GM12878 (cell line): Measurements from ENCODE around the gene CDK13. TPM values are rescaled to one million over a fixed set of nuclear protein-coding genes. Genes with fewer than 3 reads are reported as not detected.

Experiments used
- ATAC-seq: fragments of 200-7000 bp; cut with Tn5 transposase; 3 replicates; pipeline ENCODE4 v1.9.1; 2020; ENCODE audit warnings: mild to moderate bottlenecking, moderate library complexity
- BruUV-seq: library from RNA; stranded (reverse); fragments of 400-500 nt; replicated peaks from 2 replicates; lab custom pipeline; 2021; lab: Mats Ljungman, UMichigan
- CTCF ChIA-PET: fragments of 300-600 bp; sonication (Branson Sonifier 250); formaldehyde crosslinking; extraction: SDS; loops from one replicate; lab custom pipeline; 2021; ENCODE audit warnings: inconsistent platforms; lab: Yijun Ruan, JAX
- POLR2A ChIA-PET: fragments of 350-600 bp; formaldehyde crosslinking; extraction: SDS; loops from one replicate; lab custom pipeline; 2021; ENCODE audit warnings: inconsistent platforms; lab: Charles Lee
- RAD21 ChIA-PET: fragments of 300-600 bp; sonication (Branson Sonifier 250); formaldehyde crosslinking; loops from one replicate; lab custom pipeline; 2023; ENCODE audit warnings: antibody characterized with exemption; ENCODE audit not compliant: unreplicated experiment; lab: Charles Lee
- SMC1A ChIA-PET: fragments of 300-600 bp; sonication (Branson Sonifier 250); formaldehyde crosslinking; loops from one replicate; lab custom pipeline; 2023; ENCODE audit not compliant: unreplicated experiment, uncharacterized antibody; lab: Charles Lee
- DNase-seq: peaks from one replicate; pipeline ENCODE4 v3.0.0-alpha.2; 2011; ENCODE audit warnings: low read depth, low spot score
- FAIRE-seq: peaks from 3 replicates; lab custom pipeline; 2011; peaks lifted over from hg19 to GRCh38; lab: Jason Lieb, UNC
- H2AFZ ChIP-seq: 2 replicates; pipeline ENCODE4 v1.6.0; 2011; ENCODE audit warnings: low read depth, low read length, control low read depth; ENCODE audit not compliant: control insufficient read depth
- H3K27ac ChIP-seq: 2 replicates; pipeline ENCODE4 v1.5.1; 2011; ENCODE audit warnings: control low read depth; ENCODE audit not compliant: control insufficient read depth, insufficient read depth
- H3K27me3 ChIP-seq, 2 experiments: replicated peaks in 1 of 2; 2 replicates each; pipeline versions ENCODE4 v1.6.0 to v1.6.1; 2011; ENCODE audit warnings: low read length in 1 of 2; ENCODE audit not compliant: control insufficient read depth in 2 of 2, insufficient read depth in 2 of 2
- H3K36me3 ChIP-seq, 2 experiments: 2 replicates each; pipeline ENCODE4 v1.5.1; 2011; ENCODE audit warnings: low read length in 1 of 2; ENCODE audit not compliant: control insufficient read depth in 2 of 2, insufficient read depth in 2 of 2
- H3K4me1 ChIP-seq: 2 replicates; pipeline ENCODE4 v1.6.1; 2011; ENCODE audit warnings: mild to moderate bottlenecking, low read length, moderate library complexity, mixed read lengths; ENCODE audit not compliant: control insufficient read depth, insufficient read depth
- H3K4me2 ChIP-seq: 2 replicates; pipeline ENCODE4 v1.6.0; 2011; ENCODE audit warnings: control low read depth; ENCODE audit not compliant: control insufficient read depth, insufficient read depth
- H3K4me3 ChIP-seq: fragments of 200-600 bp; sonication (generic); 2 replicates; pipeline ENCODE4 v1.5.1; 2016
- H3K79me2 ChIP-seq: 2 replicates; pipeline ENCODE4 v1.6.0; 2011; ENCODE audit warnings: low read length; ENCODE audit not compliant: control insufficient read depth, insufficient read depth
- H3K9ac ChIP-seq: 2 replicates; pipeline ENCODE4 v1.8.0; 2011; ENCODE audit warnings: low read length, control low read depth, mixed read lengths; ENCODE audit not compliant: control insufficient read depth, insufficient read depth
- H3K9me3 ChIP-seq: replicated peaks from 3 replicates; pipeline ENCODE4 v1.5.1; 2011; ENCODE audit warnings: mild to moderate bottlenecking, low read length; ENCODE audit not compliant: control insufficient read depth, insufficient read depth
- H4K20me1 ChIP-seq: 2 replicates; pipeline ENCODE4 v1.6.0; 2011; ENCODE audit not compliant: control insufficient read depth, insufficient read depth
- CBX3 ChIP-seq: fragments of 200-600 bp; sonication (generic); IDR thresholded peaks from 2 replicates; pipeline ENCODE4 v1.6.1; 2016; ENCODE audit warnings: low read depth, borderline replicate concordance
- CHD2 ChIP-seq: IDR thresholded peaks from 2 replicates; pipeline ENCODE4 v1.6.1; 2011; ENCODE audit warnings: low read depth, low read length, improper control_type of control experiment, borderline replicate concordance
- CREM ChIP-seq: IDR thresholded peaks from 2 replicates; pipeline ENCODE4 v1.6.1; 2014; ENCODE audit warnings: antibody characterized with exemption, low read depth
- EZH2 ChIP-seq: IDR thresholded peaks from 2 replicates; pipeline ENCODE4 v1.6.1; 2012; ENCODE audit warnings: low read depth, mild to moderate bottlenecking, control low read depth, inconsistent platforms, low read length, borderline replicate concordance; ENCODE audit not compliant: control insufficient read depth
- KDM1A ChIP-seq: fragments of 200-600 bp; sonication (generic); IDR thresholded peaks from 2 replicates; pipeline ENCODE4 v1.6.1; 2016; ENCODE audit warnings: borderline replicate concordance
- NBN ChIP-seq: fragments of 450-650 bp; IDR thresholded peaks from 2 replicates; pipeline ENCODE4 v1.6.1; 2016
- PAX8 ChIP-seq: fragments of 450-650 bp; IDR thresholded peaks from 2 replicates; pipeline ENCODE4 v1.6.1; 2017; ENCODE audit warnings: mild to moderate bottlenecking, moderate library complexity
- RELA ChIP-seq: fragments of 450-650 bp; IDR thresholded peaks from 2 replicates; pipeline ENCODE4 v1.8.0; 2014; ENCODE audit warnings: borderline replicate concordance; ENCODE audit not compliant: partially characterized antibody
- RFX5 ChIP-seq: IDR thresholded peaks from 2 replicates; pipeline ENCODE4 v1.6.1; 2011; ENCODE audit warnings: low read depth, low read length, improper control_type of control experiment
- SIX5 ChIP-seq: IDR thresholded peaks from 2 replicates; pipeline ENCODE4 v1.6.1; 2011; ENCODE audit warnings: mild to moderate bottlenecking, low read depth, low read length, moderate library complexity; ENCODE audit not compliant: severe bottlenecking
- SMC3 ChIP-seq: IDR thresholded peaks from 2 replicates; pipeline ENCODE4 v1.6.1; 2011; ENCODE audit warnings: low read length, improper control_type of control experiment, borderline replicate concordance
- SUPT20H ChIP-seq: IDR thresholded peaks from 2 replicates; pipeline ENCODE4 v1.6.1; 2011; ENCODE audit warnings: low read depth, mild to moderate bottlenecking, low read length, moderate library complexity, borderline replicate concordance; ENCODE audit not compliant: control insufficient read depth
- TBL1XR1 ChIP-seq: IDR thresholded peaks from 2 replicates; pipeline ENCODE4 v1.6.1; 2012; ENCODE audit warnings: low read depth, low read length, improper control_type of control experiment
- ZBTB4 ChIP-seq: fragments of 450-650 bp; formaldehyde crosslinking; IDR thresholded peaks from 2 replicates; pipeline ENCODE4 v1.4.0; 2022; ENCODE audit warnings: mild to moderate bottlenecking, moderate library complexity
- ZNF207 ChIP-seq: fragments of 450-650 bp; IDR thresholded peaks from 2 replicates; pipeline ENCODE4 v1.6.1; 2014; ENCODE audit warnings: antibody characterized with exemption, mild to moderate bottlenecking, borderline replicate concordance
- ZSCAN29 ChIP-seq: fragments of 450-650 bp; IDR thresholded peaks from 2 replicates; pipeline ENCODE4 v1.6.1; 2017; ENCODE audit warnings: mild to moderate bottlenecking, moderate library complexity
- WGBS: methylation state at CpG from one replicate; pipeline ENCODE4 v1.1.6; 2016; ENCODE audit warnings: low lambda C conversion rate; ENCODE audit not compliant: insufficient replicate concordance, insufficient coverage; ENCODE audit errors: missing lambda C conversion rate; 5-methylcytosine and 5-hydroxymethylcytosine counted together
- in situ Hi-C: fragments of 300-500 bp; cut with MboI; formaldehyde crosslinking; loops from 9 replicates; pipeline ENCODE4 v1.14.3; 2018; ENCODE audit warnings: mixed read lengths
- intact Hi-C: fragments of 100-400 bp; cut with micrococcal nuclease; formaldehyde crosslinking; loops from one replicate; pipeline ENCODE4 v1.14.2; 2022; ENCODE audit not compliant: unreplicated experiment
- polyA plus RNA-seq, 11 experiments: library from polyadenylated mRNA; depleted of rRNA in 4 of 11; unstranded in 6 of 11; stranded (reverse) in 5 of 11; fragments of >200 nt; fragmentation: Nextera tagmentation in 4 of 11; fragmentation: Illumina TruSeq in 1 of 11; extraction: Ambion mirVana in 4 of 11; extraction: Trizol in 1 of 11; gene quantifications; 1 replicate in 1 of 11; 2 replicates in 10 of 11; pipeline versions ENCODE4 v1.2.1 to v1.2.3, GENCODE V29; 2011 to 2016; ENCODE audit warnings: inconsistent platforms in 2 of 11, missing spikeins in 2 of 11, low read depth in 1 of 11
- total RNA-seq, 4 experiments: library from RNA; depleted of rRNA in 3 of 4; stranded (reverse); fragments of >200 nt in 3 of 4; fragmentation: Illumina TruSeq in 1 of 4; extraction: Trizol in 1 of 4; gene quantifications; 2 replicates each; pipeline versions ENCODE4 v1.2.1 to v1.2.3, GENCODE V29; 2013 to 2021

CDK13 gene
- total and polyA plus RNA-seq, 10 of the 15 experiments (the other 5 are each of a cell fraction or from before 2014, with no cell fraction given) = 10.8 to 44.4 (median 28.0) TPM

GRCh38 chr7:40008223-40008815 is 58.3 kb downstream of the CDK13 start:
- no peak overlapping the region for H3K4me3 ChIP-seq
- intact Hi-C loops (no loop called here), in situ Hi-C loops (no loop called here)
- H2AFZ ChIP-seq = no peak overlapping the region
- H3K4me1 ChIP-seq = no peaks in the 10 kb centered on the region
- H3K9me3 ChIP-seq = no peaks in the 10 kb centered on the region
- no peak for DNase-seq
- no TSS peak for BruUV-seq
- CTCF ChIA-PET = interaction anchor here (0.9 kb wide), 1 partner anchor 428 kb away, joined by 3 read pairs; no protein-coding TSS in a partner anchor
- H3K9ac ChIP-seq = no peak overlapping the region
- no peak for FAIRE-seq
- 100% methylated on average over 2 of the region's 2 CpGs for WGBS
- no peaks in the 10 kb centered on the region; the same call in 1 of the 2 replicates for H3K79me2 ChIP-seq
- no peaks in the 10 kb centered on the region for H4K20me1 ChIP-seq
- TF ChIP-seq TBL1XR1 (no peak), RELA (no peak), CREM (no peak), NBN (no peak), ZSCAN29 (no peak), PAX8 (no peak), SIX5 (no peak), SUPT20H (no peak), CBX3 (no peak), ZNF207 (no peak), EZH2 (no peak), KDM1A (no peak), RFX5 (no peak), ZBTB4 (CRISPR knock-in tag) (no peak), SMC3 (no peak), CHD2 (no peak)
- H3K36me3 ChIP-seq = peaks cover 0 to 10% of the 10 kb centered on the region in 2 experiments; a peak in 2 of 4 replicates
- RAD21 ChIA-PET = interaction anchor here (1.0 kb wide), 1 partner anchor 44 kb away, joined by 3 read pairs; no protein-coding TSS in a partner anchor
- no peak for ATAC-seq
- no peak overlapping the region for H3K4me2 ChIP-seq
- H3K27me3 ChIP-seq = no peaks in the 10 kb centered on the region
- POLR2A ChIA-PET = no interaction called here
- SMC1A ChIA-PET = interaction anchor here (1.1 kb wide), 1 partner anchor 516 kb away, joined by 4 read pairs; no protein-coding TSS in a partner anchor
- H3K27ac ChIP-seq = no peak overlapping the region
